T-helper 2 cell treated with Interferon-gamma antibody and Interleukin-4, amounts not matched to agents 100 ng/mL and 5 ng/mL, for 36 hours (primary cell): ENCODE measurements around the gene CDK14. TPM values are rescaled to one million over a fixed set of nuclear protein-coding genes. Genes with fewer than 3 reads are reported as not detected.

Experiments used
- intact Hi-C: fragments of 100-400 bp; cut with micrococcal nuclease; formaldehyde crosslinking; loops from one replicate; pipeline ENCODE4 v1.15.1; 2023
- total RNA-seq: library from RNA; stranded (reverse); gene quantifications from 2 replicates; pipeline ENCODE4 v1.2.3, GENCODE V29; 2022

CDK14 gene
- total RNA-seq, 1 donor from 2014 or later: 0.09 TPM

- intact Hi-C loops: no loop called here
These were observed 646.1 kb downstream of the CDK14 start for GRCh38 chr7:91242097-91242844.

GRCh38 chr7:91243591-91244301, 647.6 kb downstream of the CDK14 start:
- intact Hi-C loops: no loop called here

GRCh38 chr7:91247500-91247899, 651.4 kb downstream of the CDK14 start:
- intact Hi-C loops: no loop called here

GRCh38 chr7:91248996-91249395, 652.9 kb downstream of the CDK14 start:
- intact Hi-C loops: no loop called here

GRCh38 chr7:91249506-91250233, 653.5 kb downstream of the CDK14 start:
- intact Hi-C loops: no loop called here

GRCh38 chr7:91250706-91251105, 654.6 kb downstream of the CDK14 start:
- intact Hi-C loops: no loop called here

GRCh38 chr7:91251877-91252276, 655.8 kb downstream of the CDK14 start:
- intact Hi-C loops: no loop called here

Other genes with a start within 250 kb of the CDK14 start
- gene GTPBP10, start 249.6 kb upstream of the CDK14 start, total RNA-seq: 25.3 and 27.3 TPM in 2 replicates
- 2.5 and 2.6 TPM in 2 replicates for gene CLDN12, start 192.9 kb upstream of the CDK14 start, total RNA-seq
- not detected in 2 replicates for gene PTTG1IP2, start 126.7 kb upstream of the CDK14 start, total RNA-seq